OCI-M1 (cell line): ENCODE measurements around the gene PLEKHH1.
"Not testable (repeated sequence)": the region's sequence is repeated elsewhere in the genome, so short reads cannot be mapped to it uniquely, and the experiment has no call there.

Experiments
- DNase-seq: peaks from one replicate; lab custom pipeline; 2025; lab: John Stamatoyannopoulos, UW

The PLEKHH1 gene

GRCh38 chr14:67583711-67584644 is 50.9 kb downstream of the PLEKHH1 start:
- DNase-seq = peak; percentile 70

GRCh38 chr14:67584978-67585377 is 51.9 kb downstream of the PLEKHH1 start:
- no peak for DNase-seq

- no peak for DNase-seq
Observed at GRCh38 chr14:67586369-67586768, 53.3 kb downstream of the PLEKHH1 start.

GRCh38 chr14:67589204-67589770 is 56.2 kb downstream of the PLEKHH1 start:
- no peak for DNase-seq

GRCh38 chr14:67593650-67594049 is 60.6 kb downstream of the PLEKHH1 start:
- not testable (repeated sequence) for DNase-seq

GRCh38 chr14:67595392-67595791 is 62.3 kb downstream of the PLEKHH1 start:
- no peak for DNase-seq

- DNase-seq = peak; percentile 92
Observed at GRCh38 chr14:67599698-67600561, 66.8 kb downstream of the PLEKHH1 start, which contains the start of gene PIGH. Gene PIGH, minus strand, starts transcription at chr14:67600268. Its CDS starts 65 bp downstream, at chr14:67600203.

GRCh38 chr14:67600562-67600974 is 67.5 kb downstream of the PLEKHH1 start:
- not testable (repeated sequence) for DNase-seq

- DNase-seq = no peak
Observed at GRCh38 chr14:67602076-67602475, 69.0 kb downstream of the PLEKHH1 start.

GRCh38 chr14:67602995-67603545 is 70.0 kb downstream of the PLEKHH1 start:
- no peak for DNase-seq

GRCh38 chr14:67607646-67608045 is 74.6 kb downstream of the PLEKHH1 start:
- no peak for DNase-seq

- DNase-seq = no peak
Observed at GRCh38 chr14:67609642-67610310, 76.7 kb downstream of the PLEKHH1 start.

GRCh38 chr14:67610491-67610890 is 77.4 kb downstream of the PLEKHH1 start:
- no peak for DNase-seq

- DNase-seq = peak; percentile 79
Observed at GRCh38 chr14:67618617-67619063, 85.5 kb downstream of the PLEKHH1 start.

- DNase-seq = peak; percentile 94
Observed at GRCh38 chr14:67619446-67620216, 86.5 kb downstream of the PLEKHH1 start, which contains the start of gene ARG2. Gene ARG2, plus strand, starts transcription at chr14:67619920. Its CDS starts 58 bp downstream, at chr14:67619978.

- DNase-seq = no peak
Observed at GRCh38 chr14:67620217-67620785, 87.2 kb downstream of the PLEKHH1 start.

- peak; percentile 81 for DNase-seq
Observed at GRCh38 chr14:67622675-67623074, 89.6 kb downstream of the PLEKHH1 start.

GRCh38 chr14:67623114-67623513 is 90.0 kb downstream of the PLEKHH1 start:
- DNase-seq = no peak

GRCh38 chr14:67626131-67626530 is 93.0 kb downstream of the PLEKHH1 start:
- DNase-seq = not testable (repeated sequence)

- no peak for DNase-seq
Observed at GRCh38 chr14:67627519-67627918, 94.4 kb downstream of the PLEKHH1 start.
